ENCODE results near the gene SSR1. TPM values are rescaled to one million over a fixed set of nuclear protein-coding genes. Genes with fewer than 3 reads are reported as not detected.

Gene SSR1
- polyA plus RNA-seq, 1 donor from 2014 or later, result 125 TPM

- Mint-ChIP-seq H3K27me3 (no peaks in the 10 kb centered on the region), H3K27ac (no peak overlapping the region), H3K36me3 (peaks cover 2% of the 10 kb centered on the region), H3K4me1 (peaks cover 36 to 48% (median 39%) of the 10 kb centered on the region in 3 donors), H3K9me3 (no peaks in the 10 kb centered on the region), H3K4me3 (peak overlapping the region in 3 of 4 donors; percentile 39 to 90 (median 74))
Measured at GRCh38 chr6:7311176-7311575, 1.8 kb downstream of the SSR1 start.

GRCh38 chr6:7309050-7309449 lies 3.9 kb downstream of the SSR1 start:
- Mint-ChIP-seq H3K4me3 (peak overlapping the region in 2 of 4 donors; percentile 45 to 52), H3K4me1 (peaks cover 44 to 50% (median 50%) of the 10 kb centered on the region in 3 donors), H3K27me3 (no peaks in the 10 kb centered on the region)

GRCh38 chr6:7307533-7307932 lies 5.5 kb downstream of the SSR1 start:
- Mint-ChIP-seq H3K4me3 (peak overlapping the region in 1 of 4 donors; percentile 72), H3K27me3 (no peaks in the 10 kb centered on the region), H3K27ac (no peak overlapping the region), H3K9me3 (no peaks in the 10 kb centered on the region), H3K36me3 (peaks cover 2% of the 10 kb centered on the region), H3K4me1 (peaks cover 40 to 45% (median 44%) of the 10 kb centered on the region in 3 donors)

More at GRCh38 chr6:7309050-7309449, 3.9 kb downstream of the SSR1 start:
- H3K9me3 Mint-ChIP-seq, result no peaks in the 10 kb centered on the region
- H3K36me3 Mint-ChIP-seq, result peaks cover 2% of the 10 kb centered on the region
- peak overlapping the region in 1 of 3 donors; percentile 53 for H3K27ac Mint-ChIP-seq

DNA sequence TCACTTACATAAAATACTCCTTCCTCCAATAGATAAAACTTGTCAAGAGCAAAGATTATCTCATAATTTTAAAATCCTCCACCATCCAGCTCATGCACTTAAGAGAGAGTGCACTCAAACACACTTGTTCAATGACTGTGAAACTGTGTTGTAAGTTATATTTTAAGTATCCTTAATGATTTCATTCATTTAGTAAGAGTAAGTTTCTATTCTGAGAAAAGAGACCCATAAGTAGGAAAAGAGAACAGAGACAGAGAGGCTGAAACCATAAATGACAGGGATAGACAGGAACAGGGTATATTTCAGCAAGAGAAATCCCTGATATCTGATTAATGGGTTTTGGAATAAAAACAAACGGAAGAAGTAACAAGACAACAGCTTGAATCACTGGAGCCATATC lies 8.2 kb downstream of the SSR1 start:
- Mint-ChIP-seq H3K4me1 (peaks cover 26 to 28% (median 26%) of the 10 kb centered on the region in 3 donors), H3K36me3 (peaks cover 4% of the 10 kb centered on the region)

DNA sequence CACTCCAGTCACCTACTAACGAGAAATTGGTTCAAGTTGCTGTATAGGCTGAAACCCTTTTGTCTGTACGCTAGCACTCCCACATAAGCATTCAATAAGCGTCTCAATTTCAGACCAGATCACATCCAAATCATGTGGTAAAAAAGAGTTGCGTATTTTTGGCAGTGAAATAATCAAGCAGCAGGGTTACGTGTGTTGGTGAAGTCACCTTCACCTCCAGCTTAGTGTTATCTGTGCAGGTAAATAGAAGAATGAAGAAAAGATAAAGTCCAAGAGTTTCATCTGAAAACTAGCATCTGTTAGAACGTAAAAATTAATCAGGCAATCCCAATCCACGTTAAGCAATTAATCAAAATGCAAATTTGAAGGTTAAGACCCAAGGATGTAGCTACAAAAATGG lies 11.3 kb downstream of the SSR1 start:
- H3K9me3 Mint-ChIP-seq, result no peaks in the 10 kb centered on the region
- no peaks in the 10 kb centered on the region for H3K27me3 Mint-ChIP-seq
- no peak overlapping the region for H3K4me3 Mint-ChIP-seq
- H3K27ac Mint-ChIP-seq, result no peak overlapping the region
- H3K4me1 Mint-ChIP-seq, result peaks cover 10 to 15% (median 11%) of the 10 kb centered on the region in 3 donors
- peaks cover 2% of the 10 kb centered on the region for H3K36me3 Mint-ChIP-seq

More for the DNA sequence above, 8.2 kb downstream of the SSR1 start:
- no peaks in the 10 kb centered on the region for H3K27me3 Mint-ChIP-seq
- no peak overlapping the region for H3K27ac Mint-ChIP-seq
- H3K9me3 Mint-ChIP-seq, result no peaks in the 10 kb centered on the region
- H3K4me3 Mint-ChIP-seq, result peak overlapping the region in 1 of 4 donors; percentile 15

DNA sequence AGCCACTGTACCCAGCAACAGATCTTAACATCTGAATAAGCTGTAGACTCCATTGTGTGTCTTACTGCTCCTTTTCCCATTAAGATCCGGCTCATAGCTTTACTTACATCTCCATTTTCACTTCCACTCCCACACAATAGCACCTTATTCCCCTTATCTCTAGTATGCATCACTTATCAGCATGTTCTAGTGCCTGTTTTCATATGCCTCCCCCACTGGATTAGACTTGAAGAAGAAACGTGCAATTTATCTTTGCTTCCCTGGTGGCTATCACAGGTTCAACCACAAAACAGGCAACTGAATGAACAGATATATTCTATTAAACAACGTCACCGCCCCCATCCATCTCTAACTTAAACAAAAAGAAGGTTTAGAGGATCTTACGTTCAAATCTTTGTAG lies 12.1 kb downstream of the SSR1 start:
- peak overlapping the region in 2 of 3 donors; percentile 59 to 73 for H3K27ac Mint-ChIP-seq
- H3K4me1 Mint-ChIP-seq, result peaks cover 10 to 13% (median 11%) of the 10 kb centered on the region in 3 donors
- H3K9me3 Mint-ChIP-seq, result no peaks in the 10 kb centered on the region
- no peak overlapping the region for H3K4me3 Mint-ChIP-seq
- H3K27me3 Mint-ChIP-seq, result no peaks in the 10 kb centered on the region
- peaks cover 2% of the 10 kb centered on the region for H3K36me3 Mint-ChIP-seq

- no peaks in the 10 kb centered on the region for H3K9me3 Mint-ChIP-seq
- no peaks in the 10 kb centered on the region for H3K27me3 Mint-ChIP-seq
- peaks cover 4% of the 10 kb centered on the region for H3K36me3 Mint-ChIP-seq
- H3K27ac Mint-ChIP-seq, result no peak overlapping the region
- peaks cover 0 to 4% (median 0%) of the 10 kb centered on the region in 3 donors for H3K4me1 Mint-ChIP-seq
- no peak overlapping the region for H3K4me3 Mint-ChIP-seq
Measured at GRCh38 chr6:7298113-7298512, 14.9 kb downstream of the SSR1 start.

DNA sequence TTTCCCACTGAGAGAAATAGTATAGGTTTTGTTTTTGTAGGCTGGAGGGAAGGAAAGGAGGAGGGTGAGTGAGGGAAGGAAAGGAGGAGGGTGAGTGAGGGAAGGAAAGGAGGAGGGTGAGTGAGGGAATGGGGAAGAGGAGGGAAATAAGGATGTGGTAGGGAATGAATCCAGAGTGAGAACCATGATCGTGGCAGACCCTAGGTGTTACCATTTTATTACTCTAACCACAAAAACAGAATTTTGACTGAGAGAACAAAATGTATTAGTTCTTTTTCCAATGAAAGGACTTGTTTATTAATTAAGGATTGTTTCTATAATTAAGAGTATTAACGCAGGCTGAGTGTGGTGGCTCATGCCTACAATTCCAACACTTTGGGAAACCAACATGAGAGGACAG lies 16.4 kb downstream of the SSR1 start:
- Mint-ChIP-seq H3K27ac (no peak overlapping the region), H3K27me3 (no peaks in the 10 kb centered on the region), H3K36me3 (peaks cover 2% of the 10 kb centered on the region), H3K9me3 (no peaks in the 10 kb centered on the region), H3K4me1 (peaks cover 0 to 4% (median 0%) of the 10 kb centered on the region in 3 donors), H3K4me3 (no peak overlapping the region)

DNA sequence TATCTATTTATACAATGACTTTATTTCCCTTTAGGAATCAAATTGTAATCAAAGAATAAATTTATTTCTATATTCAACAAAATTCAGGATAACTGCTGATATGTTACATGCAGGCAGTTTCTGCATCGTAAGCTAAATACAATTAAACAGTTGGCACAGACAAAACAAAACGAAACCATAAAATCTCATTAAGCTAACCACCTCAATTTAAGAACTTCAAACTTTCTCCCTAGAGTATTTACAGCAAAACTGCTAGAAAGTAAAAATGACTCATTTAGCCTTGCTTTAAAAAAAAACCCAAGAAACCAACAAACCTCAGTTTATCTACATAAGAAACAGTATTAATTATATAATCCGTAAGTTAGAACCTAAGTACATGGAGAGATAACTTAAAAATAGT lies 17.1 kb downstream of the SSR1 start:
- no peak overlapping the region for H3K4me3 Mint-ChIP-seq
- no peaks in the 10 kb centered on the region for H3K9me3 Mint-ChIP-seq
- H3K27ac Mint-ChIP-seq, result no peak overlapping the region
- no peaks in the 10 kb centered on the region for H3K27me3 Mint-ChIP-seq
- peaks cover 2% of the 10 kb centered on the region for H3K36me3 Mint-ChIP-seq
- H3K4me1 Mint-ChIP-seq, result peaks cover 0 to 4% (median 0%) of the 10 kb centered on the region in 3 donors

DNA sequence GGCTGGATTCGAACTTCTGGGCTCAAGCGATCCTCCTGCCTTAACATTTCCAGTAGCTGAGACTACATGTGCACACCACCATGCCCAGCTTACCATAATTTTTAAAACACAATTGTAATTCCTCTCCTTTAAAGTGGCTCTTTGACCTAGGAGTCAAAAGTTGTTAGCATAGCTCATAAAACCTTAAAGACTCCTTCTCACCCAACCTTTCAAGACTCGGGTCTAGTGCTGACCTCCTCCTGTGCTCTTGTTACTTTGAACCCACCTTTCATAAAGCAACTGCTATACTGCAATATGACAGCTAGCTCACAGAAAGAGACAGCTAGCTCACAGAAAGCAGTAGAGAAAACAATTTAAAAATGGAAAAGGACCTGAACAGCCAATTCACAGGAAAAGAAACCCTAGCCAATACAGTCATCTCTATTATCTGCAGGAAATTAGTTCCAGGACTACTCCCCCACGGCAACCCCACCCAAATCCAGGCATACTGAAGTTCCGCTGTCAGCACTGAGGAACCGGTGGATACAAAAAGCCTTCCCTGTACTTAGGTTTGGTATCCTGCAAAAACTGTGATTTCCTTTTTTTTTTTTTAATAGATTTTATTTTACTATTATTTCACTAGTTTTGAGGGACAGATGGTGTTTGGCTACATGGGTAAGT lies 20.3 kb downstream of the SSR1 start:
- Mint-ChIP-seq H3K27ac (peak overlapping the region in 1 of 3 donors; percentile 75), H3K4me3 (no peak overlapping the region), H3K4me1 (no peaks in the 10 kb centered on the region), H3K36me3 (peaks cover 2% of the 10 kb centered on the region), H3K27me3 (no peaks in the 10 kb centered on the region), H3K9me3 (no peaks in the 10 kb centered on the region)

GRCh38 chr6:7290079-7290478 lies 22.9 kb downstream of the SSR1 start:
- H3K36me3 Mint-ChIP-seq, result peaks cover 2% of the 10 kb centered on the region
- H3K9me3 Mint-ChIP-seq, result no peaks in the 10 kb centered on the region
- no peaks in the 10 kb centered on the region for H3K4me1 Mint-ChIP-seq
- H3K27ac Mint-ChIP-seq, result no peak overlapping the region
- H3K4me3 Mint-ChIP-seq, result no peak overlapping the region
- H3K27me3 Mint-ChIP-seq, result no peaks in the 10 kb centered on the region

DNA sequence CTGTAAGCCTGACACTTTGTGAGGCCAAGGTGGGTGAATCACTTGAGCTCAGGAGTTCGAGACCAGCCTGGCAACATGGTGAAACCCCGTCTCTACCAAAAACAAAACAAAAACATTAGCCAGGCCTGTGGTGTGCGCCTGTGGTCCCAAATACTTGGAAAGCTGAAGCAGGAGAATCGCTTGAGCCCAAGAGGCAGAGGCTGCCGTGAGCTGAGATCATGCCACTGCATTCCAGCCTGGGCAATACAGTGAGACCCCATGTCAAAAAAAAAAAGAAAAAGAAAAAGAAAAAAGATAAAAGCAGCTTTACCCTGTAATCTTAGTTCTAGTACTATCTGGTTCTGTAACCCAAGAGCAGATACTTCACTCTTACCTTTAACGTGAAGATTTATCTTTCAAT lies 27.6 kb downstream of the SSR1 start:
- Mint-ChIP-seq H3K36me3 (no peaks in the 10 kb centered on the region), H3K9me3 (no peaks in the 10 kb centered on the region), H3K27me3 (no peaks in the 10 kb centered on the region), H3K27ac (no peak overlapping the region), H3K4me3 (no peak overlapping the region), H3K4me1 (peaks cover 10 to 16% (median 14%) of the 10 kb centered on the region in 3 donors)

DNA sequence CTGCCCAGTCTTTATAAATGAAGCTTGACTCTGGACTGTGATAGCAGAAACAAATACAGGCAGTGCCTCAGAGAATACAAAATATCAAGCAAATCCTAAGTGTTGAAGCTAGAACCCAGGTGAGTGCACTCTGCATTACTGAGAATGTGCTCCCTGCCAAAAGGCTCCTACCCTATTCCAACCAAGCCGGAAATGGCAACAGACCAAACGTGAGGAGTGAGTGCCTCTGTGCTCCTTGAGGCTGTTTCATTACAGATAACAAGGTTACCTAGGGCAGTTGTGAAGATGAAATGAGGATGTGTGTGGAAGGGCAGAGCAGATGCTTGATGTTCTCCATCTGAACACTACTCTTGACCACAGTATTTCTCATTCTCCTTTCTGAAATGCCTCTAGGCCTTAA lies 29.3 kb downstream of the SSR1 start:
- Mint-ChIP-seq H3K9me3 (no peaks in the 10 kb centered on the region), H3K4me3 (no peak overlapping the region), H3K27me3 (no peaks in the 10 kb centered on the region), H3K4me1 (peaks cover 13 to 20% (median 18%) of the 10 kb centered on the region in 3 donors), H3K36me3 (no peaks in the 10 kb centered on the region), H3K27ac (peak overlapping the region in 2 of 3 donors; percentile 2 to 46)

DNA sequence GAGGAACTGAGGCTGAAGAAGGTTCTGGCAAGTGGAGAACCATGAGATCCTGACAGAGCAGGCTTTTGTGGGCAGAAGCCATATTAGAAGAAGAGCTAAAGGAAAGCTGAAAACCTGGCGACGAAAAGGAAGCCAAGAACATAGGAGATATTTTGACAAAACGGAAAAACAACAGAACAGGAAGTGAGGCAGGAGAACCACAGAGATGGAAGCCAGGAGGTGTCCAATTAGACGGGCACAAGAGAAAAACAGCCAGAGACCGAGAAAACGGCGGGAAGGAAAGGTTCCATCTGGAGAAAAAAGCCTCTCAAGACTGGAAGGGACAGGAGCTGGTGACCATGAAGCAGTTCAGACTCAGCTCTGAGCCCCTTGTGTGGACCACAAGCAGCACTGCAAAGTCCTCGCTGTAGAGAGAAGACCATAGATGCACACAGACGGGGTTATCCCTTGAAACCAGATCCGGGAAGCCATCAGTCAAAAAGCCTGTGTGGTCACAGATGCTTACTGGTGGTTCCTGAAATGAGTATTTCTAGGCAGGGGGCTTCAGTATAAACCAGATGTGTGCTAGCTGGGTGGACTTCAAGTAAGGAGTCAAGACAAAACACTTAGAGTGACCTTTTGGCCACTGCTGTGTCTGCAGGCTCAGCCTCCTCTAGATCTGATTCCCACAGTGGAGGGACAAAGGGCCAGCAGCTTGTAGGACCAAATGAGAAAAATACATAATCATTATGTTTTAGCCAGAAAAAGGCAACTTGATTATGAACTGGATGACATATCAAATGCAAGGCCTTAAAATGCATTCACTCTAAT lies 30.7 kb downstream of the SSR1 start:
- peaks cover 26 to 33% (median 32%) of the 10 kb centered on the region in 3 donors for H3K4me1 Mint-ChIP-seq
- H3K4me3 Mint-ChIP-seq, result no peak overlapping the region
- H3K27me3 Mint-ChIP-seq, result no peaks in the 10 kb centered on the region
- peak overlapping the region; percentile 10 to 91 (median 65) for H3K27ac Mint-ChIP-seq
- no peaks in the 10 kb centered on the region for H3K36me3 Mint-ChIP-seq
- no peaks in the 10 kb centered on the region for H3K9me3 Mint-ChIP-seq

DNA sequence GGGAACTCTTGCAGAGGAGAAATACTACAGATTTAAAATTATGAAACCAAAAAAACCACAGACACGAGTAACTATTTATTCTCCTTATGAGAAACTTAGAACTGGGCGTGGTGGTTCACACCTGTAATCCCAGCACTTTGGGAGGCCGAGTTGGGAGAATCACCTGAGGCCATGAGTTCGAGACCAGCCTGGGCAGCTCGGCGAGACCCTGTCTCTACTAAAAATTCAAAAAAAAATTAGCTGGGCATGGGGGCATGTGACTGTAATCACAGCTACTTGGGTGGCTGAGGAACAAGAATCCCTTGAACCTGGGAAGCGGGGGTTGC lies 36.8 kb downstream of the SSR1 start:
- H3K4me1 Mint-ChIP-seq, result peaks cover 24 to 35% (median 26%) of the 10 kb centered on the region in 3 donors
- peaks cover 3% of the 10 kb centered on the region for H3K27me3 Mint-ChIP-seq
- no peaks in the 10 kb centered on the region for H3K9me3 Mint-ChIP-seq
- no peaks in the 10 kb centered on the region for H3K36me3 Mint-ChIP-seq
- H3K27ac Mint-ChIP-seq, result peak overlapping the region; percentile 28 to 53 (median 31)
- peak overlapping the region in 2 of 4 donors; percentile 29 to 39 for H3K4me3 Mint-ChIP-seq

Data from IgD-negative memory B cell (primary cell).